ENCODE data around the gene LNPK. TPM values are rescaled to one million over a fixed set of nuclear protein-coding genes. Genes with fewer than 3 reads are reported as not detected.
A peak's percentile ranks its signal among the peaks of the same experiment; 100 is the strongest.

LNPK gene
- total and polyA plus RNA-seq, 2 experiments from 2014 or later, result 15.4 to 48.5 TPM

DNA sequence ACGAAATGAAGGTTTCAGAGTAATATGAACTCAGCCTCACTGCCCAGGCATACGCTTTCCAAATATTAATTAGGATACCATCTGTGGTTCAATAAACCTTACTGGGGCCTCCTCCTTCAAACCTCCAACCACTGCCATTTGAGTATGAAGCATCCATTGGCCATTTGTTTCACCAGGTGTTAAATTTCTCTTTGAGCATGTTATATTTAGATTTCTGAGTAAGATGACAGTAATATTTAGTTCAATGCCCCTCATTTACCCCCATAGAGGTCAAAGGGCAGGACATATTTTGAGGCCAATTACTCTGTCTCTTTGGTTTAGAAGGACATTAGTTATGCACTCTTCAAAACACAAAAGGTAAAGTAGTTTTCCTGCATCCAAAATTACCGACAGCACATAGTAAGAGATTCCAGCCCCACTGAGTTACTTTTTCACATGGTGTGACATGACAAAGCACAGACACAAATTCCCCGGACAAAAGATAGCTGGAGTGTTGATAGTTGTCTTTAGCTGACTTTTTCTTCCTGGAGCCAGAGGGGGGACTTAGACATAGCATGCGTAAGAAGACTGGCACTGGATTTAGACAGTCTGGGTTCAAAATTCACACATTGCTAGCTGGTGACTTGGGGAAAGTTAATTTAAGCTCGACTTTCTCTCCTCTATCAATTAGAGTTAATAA lies 33.1 kb upstream of the LNPK start:
- Histone ChIP-seq H2AFZ (no peak overlapping the region), H3K27me3 (no peaks in the 10 kb centered on the region), H3K4me3 (no peak overlapping the region), H3K9me2 (replicated peaks; ENCODE audit: insufficient read depth) (no peaks in the 10 kb centered on the region), H4K20me1 (ENCODE audit: insufficient read depth, poor library complexity, severe bottlenecking) (no peaks in the 10 kb centered on the region), H3K4me2 (no peak overlapping the region), H3K27ac (no peak overlapping the region), H3K4me1 (ENCODE audit: insufficient read depth) (no peaks in the 10 kb centered on the region), H3K36me3 (replicated peaks; ENCODE audit: insufficient read depth, low read depth) (no peaks in the 10 kb centered on the region), H3K79me2 (no peaks in the 10 kb centered on the region), H3K9me3 (ENCODE audit: low read depth) (no peaks in the 10 kb centered on the region)
- WGBS (ENCODE audit: low lambda C conversion rate, missing lambda C conversion rate), result 65% methylated on average over 6 of the region's 6 CpGs
- no peak for TF ChIP-seq EZH2phosphoT487 (IDR thresholded peaks at IDR 0.05; ENCODE audit: low read depth, severe bottlenecking, unreplicated experiment)
- TF ChIP-seq, protein P1, sequence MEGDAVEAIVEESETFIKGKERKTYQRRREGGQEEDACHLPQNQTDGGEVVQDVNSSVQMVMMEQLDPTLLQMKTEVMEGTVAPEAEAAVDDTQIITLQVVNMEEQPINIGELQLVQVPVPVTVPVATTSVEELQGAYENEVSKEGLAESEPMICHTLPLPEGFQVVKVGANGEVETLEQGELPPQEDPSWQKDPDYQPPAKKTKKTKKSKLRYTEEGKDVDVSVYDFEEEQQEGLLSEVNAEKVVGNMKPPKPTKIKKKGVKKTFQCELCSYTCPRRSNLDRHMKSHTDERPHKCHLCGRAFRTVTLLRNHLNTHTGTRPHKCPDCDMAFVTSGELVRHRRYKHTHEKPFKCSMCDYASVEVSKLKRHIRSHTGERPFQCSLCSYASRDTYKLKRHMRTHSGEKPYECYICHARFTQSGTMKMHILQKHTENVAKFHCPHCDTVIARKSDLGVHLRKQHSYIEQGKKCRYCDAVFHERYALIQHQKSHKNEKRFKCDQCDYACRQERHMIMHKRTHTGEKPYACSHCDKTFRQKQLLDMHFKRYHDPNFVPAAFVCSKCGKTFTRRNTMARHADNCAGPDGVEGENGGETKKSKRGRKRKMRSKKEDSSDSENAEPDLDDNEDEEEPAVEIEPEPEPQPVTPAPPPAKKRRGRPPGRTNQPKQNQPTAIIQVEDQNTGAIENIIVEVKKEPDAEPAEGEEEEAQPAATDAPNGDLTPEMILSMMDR (IDR thresholded peaks at IDR 0.05; ENCODE audit: poor library complexity), result no peak
- no peak for TF ChIP-seq EZH2 (IDR thresholded peaks at IDR 0.05; ENCODE audit: borderline replicate concordance)
- DNase-seq (ENCODE audit: low spot score), result no peak

DNA sequence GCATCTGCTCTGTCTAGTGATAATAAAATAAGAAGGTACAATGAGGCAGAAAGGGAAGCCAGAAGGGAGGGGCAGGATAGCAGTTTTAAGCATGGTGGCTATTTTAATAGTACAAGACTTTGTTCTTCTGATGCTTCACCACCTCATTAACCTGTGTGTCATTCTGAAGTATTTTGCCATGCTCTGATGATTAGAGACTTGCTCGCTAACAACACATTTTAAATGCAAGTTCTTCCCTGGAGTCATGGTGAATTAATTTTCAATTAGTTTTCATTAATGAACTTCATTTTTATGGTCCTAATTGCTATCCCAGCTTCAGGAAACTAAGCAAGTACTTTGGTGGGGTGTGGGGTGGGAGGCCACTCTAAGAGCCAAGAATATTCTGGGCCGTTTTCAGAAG lies 25.7 kb upstream of the LNPK start:
- Histone ChIP-seq H3K36me3 (replicated peaks; ENCODE audit: insufficient read depth, low read depth) (no peaks in the 10 kb centered on the region), H3K4me3 (no peak overlapping the region), H3K9me2 (replicated peaks; ENCODE audit: insufficient read depth) (no peaks in the 10 kb centered on the region), H3K4me2 (no peak overlapping the region), H3K9me3 (ENCODE audit: low read depth) (no peaks in the 10 kb centered on the region), H3K79me2 (no peaks in the 10 kb centered on the region), H4K20me1 (ENCODE audit: insufficient read depth, poor library complexity, severe bottlenecking) (no peaks in the 10 kb centered on the region), H3K27me3 (no peaks in the 10 kb centered on the region), H2AFZ (no peak overlapping the region), H3K4me1 (ENCODE audit: insufficient read depth) (no peaks in the 10 kb centered on the region), H3K27ac (no peak overlapping the region)
- TF ChIP-seq EZH2 (IDR thresholded peaks at IDR 0.05; ENCODE audit: borderline replicate concordance) (no peak), EZH2phosphoT487 (IDR thresholded peaks at IDR 0.05; ENCODE audit: low read depth, severe bottlenecking, unreplicated experiment) (no peak)
- TF ChIP-seq, protein P1 (IDR thresholded peaks at IDR 0.05; ENCODE audit: poor library complexity), result no peak
- DNase-seq (ENCODE audit: low spot score), result no peak
- WGBS (ENCODE audit: low lambda C conversion rate, missing lambda C conversion rate), result 84% methylated on average over 2 of the region's 2 CpGs

DNA sequence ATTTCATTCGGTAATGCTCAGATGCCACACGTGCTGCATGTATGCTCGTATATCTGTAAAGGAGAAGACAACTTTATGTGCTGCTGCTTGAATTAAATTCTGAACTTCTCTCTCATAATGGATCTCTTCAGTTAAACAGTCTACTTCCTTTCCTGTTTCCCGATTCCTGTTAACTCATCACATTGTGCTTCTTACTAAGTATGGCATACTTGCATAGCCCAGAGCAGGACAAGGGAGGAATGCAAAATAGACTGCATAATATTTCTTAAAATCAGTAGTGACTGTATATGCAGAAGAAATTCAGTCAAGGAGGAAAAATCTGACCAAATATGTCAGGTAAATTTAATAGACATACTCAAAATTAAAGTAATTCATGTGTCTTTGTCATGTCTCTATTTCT lies 23.9 kb upstream of the LNPK start:
- Histone ChIP-seq H3K79me2 (no peaks in the 10 kb centered on the region), H2AFZ (no peak overlapping the region), H3K4me2 (peak overlapping the region; percentile 29), H4K20me1 (ENCODE audit: insufficient read depth, poor library complexity, severe bottlenecking) (no peaks in the 10 kb centered on the region), H3K4me3 (no peak overlapping the region), H3K9me3 (ENCODE audit: low read depth) (no peaks in the 10 kb centered on the region), H3K27me3 (no peaks in the 10 kb centered on the region), H3K4me1 (ENCODE audit: insufficient read depth) (no peaks in the 10 kb centered on the region), H3K27ac (peak overlapping the region; percentile 42), H3K36me3 (replicated peaks; ENCODE audit: insufficient read depth, low read depth) (no peaks in the 10 kb centered on the region), H3K9me2 (replicated peaks; ENCODE audit: insufficient read depth) (no peaks in the 10 kb centered on the region)
- WGBS (ENCODE audit: low lambda C conversion rate, missing lambda C conversion rate), result 62% methylated on average over 4 of the region's 4 CpGs
- DNase-seq (ENCODE audit: low spot score), result no peak
- no peak for TF ChIP-seq EZH2 (IDR thresholded peaks at IDR 0.05; ENCODE audit: borderline replicate concordance)
- TF ChIP-seq, protein P1 (IDR thresholded peaks at IDR 0.05; ENCODE audit: poor library complexity), result no peak
- no peak for TF ChIP-seq EZH2phosphoT487 (IDR thresholded peaks at IDR 0.05; ENCODE audit: low read depth, severe bottlenecking, unreplicated experiment)

All from hepatocyte (in vitro differentiated cells).